HL-60 (cell line): Measurements from ENCODE around the gene TFF2.

Experiments
- DNase-seq, 2 experiments: peaks; one replicate each; pipeline ENCODE4 v3.0.0-alpha.2; 2010 to 2020; ENCODE audit warnings: low read depth in 1 of 2, low spot score in 1 of 2
- H3K27ac ChIP-seq: fragments of 250-450 bp; sonication (Bioruptor Pico); replicated peaks from 2 replicates; pipeline ENCODE4 v1.5.1; 2020; ENCODE audit warnings: mild to moderate bottlenecking, moderate library complexity
- H3K27me3 ChIP-seq: fragments of 250-450 bp; sonication (Bioruptor Pico); 2 replicates; pipeline ENCODE4 v1.5.1; 2021; ENCODE audit warnings: mild to moderate bottlenecking, moderate library complexity; ENCODE audit not compliant: insufficient read depth, poor library complexity, severe bottlenecking
- H3K4me3 ChIP-seq: replicated peaks from 2 replicates; pipeline ENCODE4 v1.5.1; 2011; ENCODE audit warnings: mild to moderate bottlenecking, control low read depth, low read length; ENCODE audit not compliant: insufficient read depth
- CTCF ChIP-seq: IDR thresholded peaks from one replicate; pipeline ENCODE4 v1.5.1; 2011; ENCODE audit warnings: low read length, control low read depth, inconsistent platforms; ENCODE audit not compliant: insufficient read depth
- GABPA ChIP-seq: IDR thresholded peaks from 2 replicates; pipeline ENCODE4 v1.6.1; 2012; ENCODE audit warnings: low read depth
- POLR2AphosphoS5 ChIP-seq: IDR thresholded peaks from 2 replicates; pipeline ENCODE4 v1.6.1; 2012; ENCODE audit warnings: low read depth
- SPI1 ChIP-seq: IDR thresholded peaks from 2 replicates; pipeline ENCODE4 v1.6.1; 2012; ENCODE audit warnings: low read depth, mild to moderate bottlenecking, borderline replicate concordance
- TF ChIP-seq, protein P1 (sequence below): IDR thresholded peaks from 2 replicates; pipeline ENCODE4 v1.6.1; 2012; ENCODE audit warnings: low read depth; ENCODE audit not compliant: insufficient replicate concordance

TFF2 gene

DNA sequence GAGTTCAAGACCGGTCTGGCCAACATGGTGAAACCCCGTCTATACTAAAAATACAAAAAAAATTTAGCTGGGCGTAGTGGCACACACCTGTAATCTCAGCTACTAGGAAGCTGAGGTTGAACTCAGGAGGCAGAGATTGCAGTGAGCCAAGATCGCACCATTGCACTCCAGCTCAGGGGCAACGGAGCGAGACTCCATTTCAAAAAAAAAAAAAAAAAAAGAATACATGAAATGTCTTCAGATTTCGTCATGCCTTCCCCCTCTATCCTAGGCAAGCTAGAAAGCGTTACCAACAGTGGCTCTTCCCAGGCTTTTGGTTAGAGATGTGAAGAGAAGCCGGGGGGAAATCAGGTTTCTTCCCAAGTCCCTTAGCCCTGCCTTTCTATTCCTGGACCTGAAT, 11.9 kb upstream of the TFF2 start:
- TF ChIP-seq CTCF (no peak), SPI1 (no peak), POLR2AphosphoS5 (no peak), GABPA (no peak)
- TF ChIP-seq, protein P1, sequence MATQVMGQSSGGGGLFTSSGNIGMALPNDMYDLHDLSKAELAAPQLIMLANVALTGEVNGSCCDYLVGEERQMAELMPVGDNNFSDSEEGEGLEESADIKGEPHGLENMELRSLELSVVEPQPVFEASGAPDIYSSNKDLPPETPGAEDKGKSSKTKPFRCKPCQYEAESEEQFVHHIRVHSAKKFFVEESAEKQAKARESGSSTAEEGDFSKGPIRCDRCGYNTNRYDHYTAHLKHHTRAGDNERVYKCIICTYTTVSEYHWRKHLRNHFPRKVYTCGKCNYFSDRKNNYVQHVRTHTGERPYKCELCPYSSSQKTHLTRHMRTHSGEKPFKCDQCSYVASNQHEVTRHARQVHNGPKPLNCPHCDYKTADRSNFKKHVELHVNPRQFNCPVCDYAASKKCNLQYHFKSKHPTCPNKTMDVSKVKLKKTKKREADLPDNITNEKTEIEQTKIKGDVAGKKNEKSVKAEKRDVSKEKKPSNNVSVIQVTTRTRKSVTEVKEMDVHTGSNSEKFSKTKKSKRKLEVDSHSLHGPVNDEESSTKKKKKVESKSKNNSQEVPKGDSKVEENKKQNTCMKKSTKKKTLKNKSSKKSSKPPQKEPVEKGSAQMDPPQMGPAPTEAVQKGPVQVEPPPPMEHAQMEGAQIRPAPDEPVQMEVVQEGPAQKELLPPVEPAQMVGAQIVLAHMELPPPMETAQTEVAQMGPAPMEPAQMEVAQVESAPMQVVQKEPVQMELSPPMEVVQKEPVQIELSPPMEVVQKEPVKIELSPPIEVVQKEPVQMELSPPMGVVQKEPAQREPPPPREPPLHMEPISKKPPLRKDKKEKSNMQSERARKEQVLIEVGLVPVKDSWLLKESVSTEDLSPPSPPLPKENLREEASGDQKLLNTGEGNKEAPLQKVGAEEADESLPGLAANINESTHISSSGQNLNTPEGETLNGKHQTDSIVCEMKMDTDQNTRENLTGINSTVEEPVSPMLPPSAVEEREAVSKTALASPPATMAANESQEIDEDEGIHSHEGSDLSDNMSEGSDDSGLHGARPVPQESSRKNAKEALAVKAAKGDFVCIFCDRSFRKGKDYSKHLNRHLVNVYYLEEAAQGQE, result no peak
- Histone ChIP-seq H3K27me3 (peaks cover 3% of the 10 kb centered on the region), H3K27ac (no peak overlapping the region), H3K4me3 (no peak overlapping the region)
- DNase-seq, result no peak

GRCh38 chr21:42362198-42362597, 11.4 kb upstream of the TFF2 start:
- H3K4me3 ChIP-seq, result no peak overlapping the region
- peaks cover 3% of the 10 kb centered on the region for H3K27me3 ChIP-seq
- no peak for TF ChIP-seq SPI1
- TF ChIP-seq, protein P1, result no peak
- no peak for TF ChIP-seq GABPA
- H3K27ac ChIP-seq, result no peak overlapping the region
- DNase-seq, result no peak

DNA sequence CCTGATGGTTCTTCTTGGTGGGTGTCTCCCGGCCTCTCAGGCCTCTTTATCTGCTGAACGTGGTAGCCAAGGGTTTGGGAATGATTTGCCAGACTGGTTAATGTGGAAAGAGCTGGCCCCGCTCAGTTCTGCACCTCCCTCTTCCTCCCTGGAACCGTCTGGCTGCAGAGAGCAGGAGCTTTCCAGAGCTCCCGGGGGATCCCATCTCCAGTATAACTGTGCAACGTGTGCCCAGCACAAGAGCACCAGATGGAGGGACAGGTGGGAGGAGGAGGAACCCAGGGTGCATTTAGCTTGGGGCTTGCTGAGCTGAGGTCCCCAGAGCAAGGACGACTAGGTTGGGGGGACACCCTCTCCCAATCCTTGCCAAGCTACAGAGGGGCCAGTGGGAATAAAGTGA, 10.5 kb upstream of the TFF2 start:
- H3K4me3 ChIP-seq, result no peak overlapping the region

GRCh38 chr21:42360317-42360716, 9.5 kb upstream of the TFF2 start:
- H3K27ac ChIP-seq, result no peak overlapping the region
- peaks cover 3% of the 10 kb centered on the region for H3K27me3 ChIP-seq
- no peak overlapping the region for H3K4me3 ChIP-seq
- no peak for DNase-seq
- TF ChIP-seq POLR2AphosphoS5, result no peak

More for the DNA sequence above, 10.5 kb upstream of the TFF2 start:
- peaks cover 3% of the 10 kb centered on the region for H3K27me3 ChIP-seq
- no peak for DNase-seq
- H3K27ac ChIP-seq, result no peak overlapping the region
- TF ChIP-seq SPI1 (no peak), POLR2AphosphoS5 (no peak), CTCF (no peak)

DNA sequence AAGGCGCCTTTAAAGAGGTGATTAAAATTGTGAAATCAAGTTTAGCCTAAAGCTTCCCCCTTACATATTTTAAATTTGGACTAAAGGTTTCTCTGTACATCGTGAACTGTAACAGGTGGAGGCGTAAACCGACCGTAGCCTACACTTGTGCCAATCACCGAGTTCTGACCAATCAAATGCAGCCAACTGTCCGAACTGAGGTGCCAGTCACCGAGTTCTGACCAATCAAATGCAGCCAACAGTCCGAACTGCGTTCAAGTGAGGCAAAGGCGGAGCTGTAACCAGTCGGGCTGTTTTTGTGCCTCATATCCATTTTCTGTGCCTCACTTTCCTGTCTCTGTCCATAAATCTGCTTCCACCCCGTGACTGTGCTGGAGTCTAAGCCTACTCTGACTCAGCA, 8.1 kb upstream of the TFF2 start:
- no peak overlapping the region for H3K27ac ChIP-seq
- no peaks in the 10 kb centered on the region for H3K27me3 ChIP-seq
- TF ChIP-seq POLR2AphosphoS5 (no peak), GABPA (no peak), CTCF (no peak)
- DNase-seq, result no peak
- H3K4me3 ChIP-seq, result no peak overlapping the region
